ENCODE data around the gene LAPTM5.

The LAPTM5 gene

GRCh38 chr1:30740251-30741238 lies 17.0 kb downstream of the LAPTM5 start:
- no peak for DNase-seq

GRCh38 chr1:30739601-30740000 lies 18.0 kb downstream of the LAPTM5 start:
- no peak for DNase-seq

- no peak for DNase-seq
These were observed 18.6 kb downstream of the LAPTM5 start for GRCh38 chr1:30738715-30739559.

- DNase-seq = no peak
These were observed 19.4 kb downstream of the LAPTM5 start for GRCh38 chr1:30738040-30738714.

- no peak for DNase-seq
These were observed 20.1 kb downstream of the LAPTM5 start for GRCh38 chr1:30737357-30738039.

DNA sequence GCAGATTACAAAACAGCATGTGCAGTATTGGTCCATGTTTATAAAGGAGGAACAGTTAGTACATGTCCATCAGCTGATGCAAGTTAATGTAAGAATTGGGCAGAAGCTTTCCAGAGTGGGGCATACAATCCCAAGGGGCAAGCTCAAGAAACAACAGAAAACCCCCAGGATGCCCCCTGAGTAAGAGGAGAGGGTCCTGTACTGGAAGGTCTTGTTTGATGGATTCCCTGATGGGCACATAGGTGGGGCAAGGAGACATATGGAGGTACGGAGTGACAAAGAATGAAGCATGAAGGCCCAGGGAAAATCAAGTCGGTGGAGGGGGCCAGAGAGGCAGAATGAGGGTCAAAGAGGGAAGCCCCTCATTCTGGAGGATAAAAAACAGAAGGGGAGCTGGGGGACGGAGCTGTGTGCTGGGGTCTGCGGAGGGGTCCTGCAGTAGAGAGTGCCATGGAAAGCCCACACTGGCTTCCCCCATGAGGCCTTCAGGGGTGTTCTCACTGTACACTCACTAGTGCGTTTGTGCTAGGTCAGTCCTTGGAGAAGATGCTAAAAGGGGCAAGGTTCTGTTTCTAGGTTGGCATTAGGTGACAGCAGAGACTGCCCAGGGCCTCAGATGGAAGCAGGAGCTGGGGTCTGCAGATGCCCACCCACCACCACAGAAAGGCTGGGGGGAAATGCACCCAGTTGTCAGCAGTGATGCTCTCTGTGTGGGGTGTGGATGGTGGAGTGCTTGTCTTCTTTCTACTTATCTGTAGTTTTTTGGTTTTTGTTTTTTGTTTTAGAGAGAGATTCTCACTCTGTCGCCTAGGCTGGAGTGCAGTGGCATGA lies 21.7 kb downstream of the LAPTM5 start:
- DNase-seq = no peak

- no peak for DNase-seq
These were observed 22.4 kb downstream of the LAPTM5 start for GRCh38 chr1:30735124-30735523.

DNA sequence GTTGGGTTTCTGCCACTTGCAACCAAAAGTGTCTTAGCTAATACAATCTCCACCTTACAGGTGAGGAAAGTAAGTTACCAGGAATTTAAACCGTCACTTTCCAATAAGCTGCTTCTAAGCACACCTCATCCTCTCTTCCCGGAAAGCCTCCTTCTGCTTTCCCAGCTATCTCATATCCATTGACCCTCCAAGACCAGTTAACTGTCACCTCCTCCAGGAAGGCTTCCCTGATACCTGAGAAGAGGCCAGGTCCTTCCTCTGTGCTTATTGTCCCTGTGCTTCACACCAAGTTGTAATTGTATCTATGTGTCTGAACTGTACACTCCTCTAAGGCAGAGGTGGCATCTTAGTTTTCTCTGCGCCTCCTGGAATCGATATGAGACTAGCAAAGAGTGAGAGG lies 23.0 kb downstream of the LAPTM5 start:
- no peak for DNase-seq

DNA sequence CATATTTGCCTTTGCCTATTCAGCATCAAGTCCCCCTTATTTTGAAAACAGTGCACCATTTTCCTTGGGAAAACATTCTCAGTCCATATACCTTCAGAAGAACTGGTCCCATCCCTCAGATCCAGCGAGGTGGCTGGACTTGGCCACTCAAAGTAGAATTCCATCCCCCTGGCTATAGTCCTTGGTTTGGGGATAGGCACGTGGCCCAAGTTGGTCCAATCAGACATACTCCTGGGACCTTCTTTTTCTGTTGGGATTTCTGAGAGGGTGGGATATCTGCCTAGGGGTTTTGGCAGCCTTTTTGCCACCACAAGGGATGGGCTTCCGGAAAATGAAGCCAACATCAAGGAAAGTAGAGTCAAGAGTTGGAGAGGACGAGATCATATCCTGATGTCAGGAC lies 23.5 kb downstream of the LAPTM5 start:
- no peak for DNase-seq

DNA sequence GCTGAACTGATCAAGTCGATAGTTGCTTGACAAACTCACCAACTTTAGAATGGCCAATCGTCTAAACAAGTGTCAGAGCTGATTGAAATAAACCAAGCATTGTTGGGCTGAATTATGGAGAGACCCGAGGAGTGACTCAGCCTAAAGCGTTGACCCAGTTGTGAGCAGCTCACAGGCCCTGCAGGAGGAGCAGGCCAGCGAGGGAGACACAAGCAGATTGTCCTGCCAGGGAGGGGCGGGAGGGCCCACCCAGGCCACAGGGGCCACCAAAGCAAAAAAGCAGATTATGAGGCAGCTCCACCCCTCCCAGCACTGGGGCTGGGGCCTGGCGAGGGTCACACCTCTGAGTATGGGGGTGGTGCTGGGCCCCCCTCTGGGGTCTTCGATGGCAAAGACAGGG lies 24.1 kb downstream of the LAPTM5 start:
- no peak for DNase-seq

DNA sequence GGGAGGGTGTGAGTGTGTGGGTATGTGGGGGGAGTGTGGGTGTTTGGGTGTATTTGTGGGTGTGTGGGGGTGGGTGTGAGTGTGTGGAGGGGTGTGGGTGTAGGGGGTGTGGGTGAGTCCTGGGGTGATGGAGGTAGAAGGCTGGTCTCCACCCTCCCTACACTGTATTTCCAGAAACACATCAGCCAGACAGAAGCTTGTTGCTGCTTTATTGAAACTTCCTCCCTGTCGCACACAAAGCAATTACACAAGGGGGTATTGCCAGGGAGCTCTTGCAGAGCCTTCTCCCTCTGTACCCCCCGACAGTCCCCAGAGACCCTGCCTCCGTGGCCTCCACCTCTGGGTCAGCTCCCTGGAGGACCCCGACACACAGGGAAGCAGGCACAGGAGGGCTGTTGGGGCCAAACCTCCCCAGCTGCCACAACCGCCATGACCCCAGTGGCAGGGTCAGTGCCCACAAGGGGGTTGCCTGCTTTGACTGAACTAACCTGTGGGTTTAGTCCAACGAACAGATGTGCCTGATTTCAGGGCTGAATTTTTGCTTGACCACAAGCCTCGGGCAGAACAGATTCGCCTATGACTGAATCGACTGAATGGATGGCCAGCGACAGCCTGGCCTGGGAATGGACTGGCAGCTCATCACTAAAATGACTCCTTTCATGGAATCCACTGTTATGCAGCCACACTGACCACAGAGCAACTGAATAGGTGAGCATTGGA lies 25.1 kb downstream of the LAPTM5 start:
- no peak for DNase-seq

- no peak for DNase-seq
These were observed 25.7 kb downstream of the LAPTM5 start for GRCh38 chr1:30731806-30732276.

DNA sequence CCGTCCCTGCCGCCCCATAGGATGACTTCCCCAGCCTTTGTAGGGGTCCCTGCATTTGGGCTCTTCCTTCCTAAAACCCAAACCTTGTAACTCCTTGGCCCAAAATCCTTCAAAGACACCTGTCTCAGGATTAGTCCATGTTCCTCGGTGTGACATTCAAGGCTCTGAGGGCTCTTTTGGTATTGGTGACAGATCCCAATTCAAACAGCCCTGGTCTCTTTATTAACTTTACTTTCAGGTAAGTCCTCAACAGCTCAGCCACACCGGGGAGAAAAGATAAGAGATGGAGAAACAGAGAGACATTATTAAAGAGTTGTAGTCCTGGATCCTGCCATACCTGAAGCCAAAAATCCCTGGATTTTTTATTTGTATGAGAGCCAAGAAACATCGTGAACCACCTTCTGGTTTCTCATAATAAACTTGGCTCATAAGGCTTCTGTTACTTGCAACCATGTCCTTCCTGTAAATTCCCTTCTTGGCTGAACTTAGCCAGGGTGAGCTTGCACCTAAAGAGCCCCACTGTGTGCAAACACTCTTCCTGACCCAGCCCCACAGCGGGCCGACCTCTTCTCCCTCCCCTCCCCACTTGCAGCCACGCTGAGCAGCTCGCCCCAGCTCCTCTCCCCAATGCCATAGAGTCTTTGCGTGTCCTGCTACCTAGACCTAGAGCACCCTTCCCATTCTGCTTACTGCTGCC lies 26.3 kb downstream of the LAPTM5 start:
- DNase-seq = no peak

GRCh38 chr1:30730346-30731108 lies 27.0 kb downstream of the LAPTM5 start:
- no peak for DNase-seq

DNA sequence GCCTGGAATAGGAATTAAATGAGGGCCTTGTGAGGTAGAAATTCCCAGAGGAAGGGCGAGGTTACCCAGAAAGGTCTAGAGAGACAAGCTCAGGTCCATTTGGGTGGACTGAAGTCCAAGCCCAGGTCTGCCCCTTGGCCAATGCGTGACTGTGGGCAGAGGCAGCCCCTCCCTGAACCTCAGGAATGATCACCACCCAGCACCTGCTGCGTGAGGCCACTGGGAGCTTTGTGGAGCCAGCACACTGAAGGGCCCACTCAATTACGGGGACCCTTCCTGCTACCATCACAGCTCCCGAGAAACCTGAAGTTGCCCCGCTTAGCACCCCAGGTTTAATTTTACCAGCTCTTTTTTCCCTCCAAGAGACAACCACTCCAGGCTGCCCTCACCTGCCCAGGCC lies 27.7 kb downstream of the LAPTM5 start:
- DNase-seq = no peak

- DNase-seq = no peak
These were observed 28.5 kb downstream of the LAPTM5 start for GRCh38 chr1:30728832-30729638.

GRCh38 chr1:30728340-30728739 lies 29.2 kb downstream of the LAPTM5 start:
- no peak for DNase-seq

DNA sequence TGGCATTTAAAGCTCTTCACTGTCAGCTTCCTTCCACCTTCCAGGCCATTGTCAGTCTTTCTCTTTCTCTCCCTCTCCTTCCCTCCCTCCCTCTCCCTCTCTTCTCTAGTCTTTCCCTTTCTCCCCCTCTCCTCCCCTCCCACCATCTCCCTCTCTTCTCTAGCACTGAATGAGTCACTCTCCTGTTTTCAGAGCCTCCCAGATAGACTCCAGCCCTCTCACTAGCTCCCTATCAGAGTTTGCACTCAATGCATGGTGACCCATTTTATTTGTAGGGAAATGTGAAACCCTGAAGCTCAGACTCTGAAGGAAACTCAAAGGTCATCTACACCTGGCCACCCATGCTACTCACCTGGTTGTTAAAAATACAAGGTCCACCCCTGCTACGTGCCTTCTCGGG lies 29.8 kb downstream of the LAPTM5 start:
- no peak for DNase-seq
